Caco-2 (cell line): ENCODE measurements around the gene ATP8B1. TPM values are rescaled to one million over a fixed set of nuclear protein-coding genes. Genes with fewer than 3 reads are reported as not detected.
A peak's percentile ranks its signal among the peaks of the same experiment; 100 is the strongest.
"Not testable (repeated sequence)": the region's sequence is repeated elsewhere in the genome, so short reads cannot be mapped to it uniquely, and the experiment has no call there.

Experiments used
- BruUV-seq: library from RNA; stranded (reverse); fragments of 400-500 nt; replicated peaks from 2 replicates; lab custom pipeline; 2021; lab: Mats Ljungman, UMichigan
- CTCF ChIA-PET: fragments of 300-600 bp; sonication (Branson Sonifier 250); formaldehyde crosslinking; loops from one replicate; lab custom pipeline; 2022; ENCODE audit warnings: antibody characterized with exemption; lab: Charles Lee
- POLR2A ChIA-PET: fragments of 300-600 bp; sonication (Branson Sonifier 250); formaldehyde crosslinking; loops from one replicate; lab custom pipeline; 2022; ENCODE audit warnings: antibody characterized with exemption; lab: Charles Lee
- DNase-seq, 2 experiments: peaks; one replicate each; pipeline versions ENCODE4 v3.0.0 to v3.0.0-alpha.2; 2020 to 2022
- H3K27me3 ChIP-seq: replicated peaks from 2 replicates; pipeline ENCODE4 v1.6.0; 2011; ENCODE audit warnings: low read length; ENCODE audit not compliant: control insufficient read depth, insufficient read depth
- H3K36me3 ChIP-seq: 2 replicates; pipeline ENCODE4 v1.5.1; 2011; ENCODE audit warnings: low read length; ENCODE audit not compliant: control insufficient read depth, insufficient read depth
- H3K4me1 ChIP-seq: fragments of 250-450 bp; sonication (Bioruptor Pico); 2 replicates; pipeline ENCODE4 v1.5.1; 2020; ENCODE audit warnings: mild to moderate bottlenecking
- H3K4me3 ChIP-seq: 2 replicates; pipeline ENCODE4 v1.5.1; 2011; ENCODE audit warnings: low read depth, mild to moderate bottlenecking, control low read depth, low read length
- H3K9me3 ChIP-seq: fragments of 250-450 bp; sonication (Bioruptor Pico); 2 replicates; pipeline ENCODE4 v1.5.1; 2020; ENCODE audit warnings: mild to moderate bottlenecking, moderate library complexity
- H3K27ac Mint-ChIP-seq: one replicate; pipeline ENCODE4 v1.8.0; 2022; ENCODE audit warnings: mixed read lengths; ENCODE audit not compliant: unreplicated experiment
- H3K27me3 Mint-ChIP-seq: one replicate; pipeline ENCODE4 v1.8.0; 2022; ENCODE audit warnings: mixed read lengths; ENCODE audit not compliant: insufficient read depth, unreplicated experiment
- H3K36me3 Mint-ChIP-seq: one replicate; pipeline ENCODE4 v1.8.0; 2022; ENCODE audit warnings: mild to moderate bottlenecking, mixed read lengths; ENCODE audit not compliant: insufficient read depth, unreplicated experiment
- H3K4me1 Mint-ChIP-seq: one replicate; pipeline ENCODE4 v1.8.0; 2022; ENCODE audit warnings: low read depth, mixed read lengths; ENCODE audit not compliant: unreplicated experiment
- H3K4me3 Mint-ChIP-seq: one replicate; pipeline ENCODE4 v1.8.0; 2022; ENCODE audit warnings: mild to moderate bottlenecking, moderate library complexity, mixed read lengths; ENCODE audit not compliant: unreplicated experiment
- H3K9me3 Mint-ChIP-seq: one replicate; pipeline ENCODE4 v1.8.0; 2022; ENCODE audit warnings: mixed read lengths; ENCODE audit not compliant: unreplicated experiment
- CTCF ChIP-seq, 2 experiments: fragments of 200-600 bp in 1 of 2; IDR thresholded peaks; 1 replicate in 1 of 2; 2 replicates in 1 of 2; pipeline versions ENCODE4 v1.5.1 to v1.8.0; 2011 to 2022; ENCODE audit warnings: antibody characterized with exemption in 1 of 2, control low read depth in 1 of 2, inconsistent platforms in 1 of 2, low read depth in 1 of 2, low read length in 1 of 2, mild to moderate bottlenecking in 1 of 2, moderate library complexity in 1 of 2; ENCODE audit not compliant: insufficient read depth in 1 of 2, severe bottlenecking in 1 of 2, unreplicated experiment in 1 of 2
- intact Hi-C: fragments of 100-400 bp; cut with micrococcal nuclease; formaldehyde crosslinking; loops from one replicate; pipeline ENCODE4 v1.10.0; 2022; ENCODE audit not compliant: unreplicated experiment
- total RNA-seq: library from RNA; stranded (reverse); gene quantifications from 2 replicates; pipeline ENCODE4 v1.2.3, GENCODE V29; 2022

The ATP8B1 gene
- total RNA-seq, 1 experiment from 2014 or later, result 31.6 TPM

- no peak overlapping the region for H3K4me3 ChIP-seq
- Mint-ChIP-seq H3K9me3 (no peaks in the 10 kb centered on the region), H3K4me1 (no peaks in the 10 kb centered on the region), H3K4me3 (no peak overlapping the region), H3K27ac (no peak overlapping the region), H3K27me3 (no peaks in the 10 kb centered on the region), H3K36me3 (peaks cover 36% of the 10 kb centered on the region)
- TF ChIP-seq CTCF (IDR thresholded peaks at IDR 0.05; ENCODE audit: insufficient read depth in 1 of 2, low read depth in 1 of 2, low read length in 1 of 2, severe bottlenecking in 1 of 2, unreplicated experiment in 1 of 2), result no peak
- DNase-seq, result no peak
- H3K9me3 ChIP-seq, result no peaks in the 10 kb centered on the region
- H3K27me3 ChIP-seq, result no peaks in the 10 kb centered on the region
- BruUV-seq, result no TSS peak
- ChIA-PET POLR2A (no interaction called here), CTCF (no interaction called here)
- intact Hi-C loops, result no loop called here
- H3K4me1 ChIP-seq, result no peaks in the 10 kb centered on the region
- no peaks in the 10 kb centered on the region for H3K36me3 ChIP-seq
These were observed 153.3 kb downstream of the ATP8B1 start for GRCh38 chr18:57649556-57650500.

GRCh38 chr18:57648414-57648813, 154.7 kb downstream of the ATP8B1 start:
- no TSS peak for BruUV-seq
- no peaks in the 10 kb centered on the region for H3K27me3 ChIP-seq
- intact Hi-C loops, result no loop called here
- Mint-ChIP-seq H3K27ac (no peak overlapping the region), H3K9me3 (no peaks in the 10 kb centered on the region), H3K4me1 (no peaks in the 10 kb centered on the region), H3K4me3 (no peak overlapping the region), H3K27me3 (no peaks in the 10 kb centered on the region), H3K36me3 (peaks cover 31% of the 10 kb centered on the region)
- TF ChIP-seq CTCF (IDR thresholded peaks at IDR 0.05; ENCODE audit: insufficient read depth in 1 of 2, low read depth in 1 of 2, low read length in 1 of 2, severe bottlenecking in 1 of 2, unreplicated experiment in 1 of 2), result no peak
- H3K4me3 ChIP-seq, result no peak overlapping the region
- no peaks in the 10 kb centered on the region for H3K9me3 ChIP-seq
- CTCF ChIA-PET, result no interaction called here
- H3K4me1 ChIP-seq, result no peaks in the 10 kb centered on the region
- POLR2A ChIA-PET, result no interaction called here
- H3K36me3 ChIP-seq, result no peaks in the 10 kb centered on the region
- no peak for DNase-seq

- ChIA-PET POLR2A (no interaction called here), CTCF (no interaction called here)
- Mint-ChIP-seq H3K4me1 (no peaks in the 10 kb centered on the region), H3K9me3 (no peaks in the 10 kb centered on the region), H3K36me3 (peaks cover 15% of the 10 kb centered on the region), H3K27me3 (no peaks in the 10 kb centered on the region), H3K4me3 (no peak overlapping the region), H3K27ac (peak overlapping the region; percentile 31)
- no peak for TF ChIP-seq CTCF (IDR thresholded peaks at IDR 0.05; ENCODE audit: insufficient read depth in 1 of 2, low read depth in 1 of 2, low read length in 1 of 2, severe bottlenecking in 1 of 2, unreplicated experiment in 1 of 2)
- intact Hi-C loops, result no loop called here
- H3K4me1 ChIP-seq, result no peaks in the 10 kb centered on the region
- H3K4me3 ChIP-seq, result no peak overlapping the region
- no TSS peak for BruUV-seq
- no peaks in the 10 kb centered on the region for H3K27me3 ChIP-seq
- H3K36me3 ChIP-seq, result no peaks in the 10 kb centered on the region
- H3K9me3 ChIP-seq, result no peaks in the 10 kb centered on the region
- DNase-seq, result no peak
These were observed 158.6 kb downstream of the ATP8B1 start for GRCh38 chr18:57644540-57644939.

- H3K4me1 ChIP-seq, H3K27ac Mint-ChIP-seq, BruUV-seq, H3K4me1 Mint-ChIP-seq, H3K4me3 Mint-ChIP-seq, intact Hi-C loops, POLR2A ChIA-PET, DNase-seq, H3K9me3 ChIP-seq, H3K4me3 ChIP-seq, H3K27me3 Mint-ChIP-seq, H3K9me3 Mint-ChIP-seq, CTCF ChIA-PET, H3K36me3 ChIP-seq, H3K27me3 ChIP-seq: not testable (repeated sequence)
- peaks cover 15% of the 10 kb centered on the region for H3K36me3 Mint-ChIP-seq
These were observed 159.4 kb downstream of the ATP8B1 start for GRCh38 chr18:57643726-57644125.

- H3K36me3 ChIP-seq, H3K4me3 ChIP-seq, H3K4me1 Mint-ChIP-seq, H3K9me3 Mint-ChIP-seq, H3K4me1 ChIP-seq, H3K27me3 Mint-ChIP-seq, H3K4me3 Mint-ChIP-seq, DNase-seq, POLR2A ChIA-PET, CTCF ChIA-PET, H3K27me3 ChIP-seq, H3K27ac Mint-ChIP-seq, intact Hi-C loops, H3K9me3 ChIP-seq, BruUV-seq: not testable (repeated sequence)
- H3K36me3 Mint-ChIP-seq, result peaks cover 15% of the 10 kb centered on the region
These were observed 160.7 kb downstream of the ATP8B1 start for GRCh38 chr18:57642462-57642861.
